Astrocyte of the spinal cord (primary cell): ENCODE measurements around the gene PACC1.

ENCODE experiments used
- DNase-seq: peaks from one replicate; pipeline ENCODE4 v3.0.0; 2011; ENCODE audit warnings: low read depth, low spot score
- H3K4me3 ChIP-seq: 2 replicates; pipeline ENCODE4 v1.5.1; 2011; ENCODE audit warnings: low read depth, mild to moderate bottlenecking, low read length, moderate library complexity
- CTCF ChIP-seq: IDR thresholded peaks from 2 replicates; pipeline ENCODE4 v1.5.1; 2012; ENCODE audit warnings: low read depth, mild to moderate bottlenecking, low read length, inconsistent platforms
- in situ Hi-C: cut with HindIII; loops from 2 replicates; pipeline ENCODE4 v1.10.0; 2017; ENCODE audit warnings: low sequenced_read_pairs

The PACC1 gene

GRCh38 chr1:212451416-212452322 lies 37.0 kb upstream of the PACC1 start:
- no peak for TF ChIP-seq CTCF
- DNase-seq: no peak
- in situ Hi-C loops: no loop called here
- H3K4me3 ChIP-seq: no peak overlapping the region

GRCh38 chr1:212450331-212450881 lies 35.7 kb upstream of the PACC1 start:
- no peak for DNase-seq
- in situ Hi-C loops: no loop called here
- no peak for TF ChIP-seq CTCF
- H3K4me3 ChIP-seq: no peak overlapping the region

GRCh38 chr1:212447478-212447877 lies 32.8 kb upstream of the PACC1 start:
- in situ Hi-C loops: no loop called here
- H3K4me3 ChIP-seq: no peak overlapping the region
- no peak for TF ChIP-seq CTCF
- no peak for DNase-seq

- DNase-seq: no peak
- in situ Hi-C loops: no loop called here
- H3K4me3 ChIP-seq: no peak overlapping the region
- no peak for TF ChIP-seq CTCF
Measured at GRCh38 chr1:212446333-212446732, 31.6 kb upstream of the PACC1 start.

- H3K4me3 ChIP-seq: no peak overlapping the region
- no peak for DNase-seq
- TF ChIP-seq CTCF: no peak
- in situ Hi-C loops: no loop called here
Measured at GRCh38 chr1:212442408-212442807, 27.7 kb upstream of the PACC1 start.

- TF ChIP-seq CTCF: no peak
- DNase-seq: no peak
- in situ Hi-C loops: no loop called here
- no peak overlapping the region for H3K4me3 ChIP-seq
Measured at GRCh38 chr1:212440419-212440818, 25.7 kb upstream of the PACC1 start.
